Esophagus muscularis mucosa (tissue), 4 donors: ENCODE measurements around the gene TOR4A. TPM values are rescaled to one million over a fixed set of nuclear protein-coding genes. Genes with fewer than 3 reads are reported as not detected.

Experiments used
- DNase-seq: peaks from one replicate; pipeline ENCODE4 v3.0.0-alpha.2; 2017; ENCODE audit errors: extremely low spot score
- H3K27ac ChIP-seq, 4 donors: fragments of 200-600 bp; sonication (generic); replicated peaks in 1 of 4; 1 replicate in 3 of 4; 2 replicates in 1 of 4; pipeline ENCODE4 v1.5.1; 2016 to 2019; ENCODE audit warnings: mild to moderate bottlenecking in 1 of 4
- H3K27me3 ChIP-seq, 4 donors: fragments of 200-600 bp; sonication (generic); one replicate each; pipeline versions ENCODE4 v1.5.1 to v1.6.0; 2016 to 2019
- H3K36me3 ChIP-seq, 4 donors: fragments of 200-600 bp; sonication (generic); one replicate each; pipeline ENCODE4 v1.5.1; 2016 to 2019
- H3K4me1 ChIP-seq, 4 donors: fragments of 200-600 bp; sonication (generic); one replicate each; pipeline ENCODE4 v1.5.1; 2016 to 2019
- H3K4me3 ChIP-seq, 4 donors: fragments of 200-600 bp; sonication (generic); 1 replicate in 2 of 4; 2 replicates in 2 of 4; pipeline ENCODE4 v1.5.1; 2016 to 2019; ENCODE audit warnings: mild to moderate bottlenecking in 4 of 4, moderate library complexity in 1 of 4
- H3K9me3 ChIP-seq, 4 donors: fragments of 200-600 bp; sonication (generic); 1 replicate in 3 of 4; 2 replicates in 1 of 4; pipeline ENCODE4 v1.5.1; 2016 to 2019
- CTCF ChIP-seq, 3 experiments: fragments of 200-600 bp in 2 of 3; fragments of 450-650 bp in 1 of 3; sonication (generic) in 2 of 3; IDR thresholded peaks; one replicate each; pipeline ENCODE4 v1.5.1; 2017 to 2019; ENCODE audit warnings: antibody characterized with exemption in 3 of 3, mild to moderate bottlenecking in 2 of 3, moderate library complexity in 1 of 3
- EP300 ChIP-seq: sonication (generic); formaldehyde crosslinking; IDR thresholded peaks from one replicate; pipeline ENCODE4 v1.6.1; 2017; ENCODE audit warnings: antibody characterized with exemption
- POLR2A ChIP-seq: fragments of 450-650 bp; IDR thresholded peaks from one replicate; pipeline ENCODE4 v1.6.1; 2017; ENCODE audit warnings: antibody characterized with exemption, moderate library complexity, mild to moderate bottlenecking, low read depth
- POLR2AphosphoS5 ChIP-seq, 2 donors: sonication (generic); formaldehyde crosslinking; IDR thresholded peaks; one replicate each; pipeline ENCODE4 v1.6.1; 2017; ENCODE audit warnings: antibody characterized with exemption in 2 of 2
- WGBS: methylation state at CpG from one replicate; pipeline ENCODE4 v1.1.5; 2018; 5-methylcytosine and 5-hydroxymethylcytosine counted together
- intact Hi-C: fragments of 100-400 bp; cut with DNase I; formaldehyde crosslinking; loops from one replicate; pipeline ENCODE4 v1.15.1; 2023
- total RNA-seq, 4 donors: library from RNA; depleted of rRNA; stranded (reverse); fragments of >200 nt; gene quantifications; one replicate each; pipeline versions ENCODE4 v1.1.0 to v1.2.1, GENCODE V29; 2016

Gene TOR4A
- total RNA-seq, 4 donors from 2014 or later: 5.0 to 9.2 (median 7.3) TPM

- Histone ChIP-seq H3K9me3 (no peaks in the 10 kb centered on the region), H3K4me3 (no peak overlapping the region), H3K27ac (no peak overlapping the region), H3K4me1 (peaks cover 25 to 38% (median 29%) of the 10 kb centered on the region in 4 donors), H3K36me3 (no peaks in the 10 kb centered on the region), H3K27me3 (peaks cover 0 to 69% (median 42%) of the 10 kb centered on the region in 4 donors)
- intact Hi-C loops: no loop called here
- TF ChIP-seq CTCF (IDR thresholded peaks at IDR 0.05) (no peak), POLR2A (no peak), EP300 (no peak), POLR2AphosphoS5 (IDR thresholded peaks at IDR 0.05) (no peak)
- WGBS: 79% methylated on average over 12 of the region's 40 CpGs
- no peak for DNase-seq
Observed at GRCh38 chr9:137233143-137233980, 44.2 kb upstream of the TOR4A start.

- H3K27ac ChIP-seq: no peak overlapping the region
- no peak overlapping the region for H3K4me3 ChIP-seq
- no peaks in the 10 kb centered on the region for H3K9me3 ChIP-seq
- 69% methylated on average over 13 of the region's 40 CpGs for WGBS
- TF ChIP-seq POLR2A (no peak), EP300 (no peak), CTCF (IDR thresholded peaks at IDR 0.05) (no peak), POLR2AphosphoS5 (IDR thresholded peaks at IDR 0.05) (no peak)
- H3K4me1 ChIP-seq: peaks cover 32 to 46% (median 36%) of the 10 kb centered on the region in 4 donors
- intact Hi-C loops: no loop called here
- peaks cover 0 to 61% (median 36%) of the 10 kb centered on the region in 4 donors for H3K27me3 ChIP-seq
- no peaks in the 10 kb centered on the region for H3K36me3 ChIP-seq
- DNase-seq: no peak
Observed at GRCh38 chr9:137234055-137234697, 43.4 kb upstream of the TOR4A start.

- WGBS: 71% methylated on average over 16 of the region's 18 CpGs
Observed at GRCh38 chr9:137234758-137235423, 42.6 kb upstream of the TOR4A start.

GRCh38 chr9:137235424-137236237 lies 41.9 kb upstream of the TOR4A start:
- Histone ChIP-seq H3K27me3 (peaks cover 0 to 46% (median 22%) of the 10 kb centered on the region in 4 donors), H3K36me3 (no peaks in the 10 kb centered on the region), H3K27ac (peak overlapping the region in 1 of 4 donors; percentile 1), H3K4me3 (peak overlapping the region; percentile 29 to 43 (median 37)), H3K9me3 (no peaks in the 10 kb centered on the region), H3K4me1 (peaks cover 40 to 60% (median 48%) of the 10 kb centered on the region in 4 donors)
- WGBS: 52% methylated on average over 4 of the region's 35 CpGs
- intact Hi-C loops: no loop called here
- TF ChIP-seq POLR2A (no peak), POLR2AphosphoS5 (IDR thresholded peaks at IDR 0.05) (no peak), CTCF (IDR thresholded peaks at IDR 0.05) (no peak), EP300 (no peak)
- no peak for DNase-seq

More at GRCh38 chr9:137234758-137235423, 42.6 kb upstream of the TOR4A start:
- H3K27me3 ChIP-seq: peaks cover 0 to 54% (median 29%) of the 10 kb centered on the region in 4 donors
- no peaks in the 10 kb centered on the region for H3K36me3 ChIP-seq
- H3K4me3 ChIP-seq: no peak overlapping the region
- H3K9me3 ChIP-seq: no peaks in the 10 kb centered on the region
- intact Hi-C loops: no loop called here
- no peak for TF ChIP-seq POLR2A
- peaks cover 39 to 53% (median 43%) of the 10 kb centered on the region in 4 donors for H3K4me1 ChIP-seq
- no peak overlapping the region for H3K27ac ChIP-seq
- DNase-seq: no peak
